Subcutaneous adipose tissue (tissue), 4 donors: ENCODE data around the gene CTPS2. TPM values are rescaled to one million over a fixed set of nuclear protein-coding genes. Genes with fewer than 3 reads are reported as not detected.

Experiments used
- CTCF ChIP-seq: fragments of 450-650 bp; IDR thresholded peaks from one replicate; pipeline ENCODE4 v1.5.1; 2016; ENCODE audit warnings: low read depth, mild to moderate bottlenecking, control low read depth, antibody characterized with exemption, moderate library complexity
- total RNA-seq, 4 donors: library from RNA; depleted of rRNA; stranded (reverse); fragments of >200 nt; gene quantifications; one replicate each; pipeline ENCODE4 v1.1.0, GENCODE V29; 2016

The CTPS2 gene
- total RNA-seq, 4 donors from 2014 or later = 13.4 to 21.8 (median 18.5) TPM

- no peak for TF ChIP-seq CTCF
These were observed 77.4 kb downstream of the CTPS2 start for GRCh38 chrX:16635040-16635439.

- no peak for TF ChIP-seq CTCF
These were observed 78.7 kb downstream of the CTPS2 start for GRCh38 chrX:16633754-16634153.

- TF ChIP-seq CTCF = no peak
These were observed 82.6 kb downstream of the CTPS2 start for GRCh38 chrX:16629909-16630308.

- no peak for TF ChIP-seq CTCF
These were observed 83.4 kb downstream of the CTPS2 start for GRCh38 chrX:16628946-16629595.

GRCh38 chrX:16619024-16619423 is 93.4 kb downstream of the CTPS2 start:
- no peak for TF ChIP-seq CTCF

GRCh38 chrX:16618422-16618821 is 94.0 kb downstream of the CTPS2 start:
- TF ChIP-seq CTCF = no peak

GRCh38 chrX:16617382-16617781 is 95.1 kb downstream of the CTPS2 start:
- TF ChIP-seq CTCF = no peak
